Ovary (tissue), 3 donors: ENCODE measurements around the gene NHLRC4.

ENCODE experiments used
- POLR2A ChIP-seq: fragments of 450-650 bp; IDR thresholded peaks from one replicate; pipeline ENCODE4 v1.6.1; 2017; ENCODE audit warnings: antibody characterized with exemption, mild to moderate bottlenecking, moderate library complexity
- TF ChIP-seq, protein P1 (sequence below), 3 donors: fragments of 450-650 bp in 2 of 3; fragments of 200-600 bp in 1 of 3; IDR thresholded peaks; one replicate each; pipeline versions ENCODE4 v1.5.1 to v1.8.0; 2016 to 2022; ENCODE audit warnings: antibody characterized with exemption in 3 of 3, mild to moderate bottlenecking in 1 of 3
- donor health status: DM: no; HTN: no; CAD: no.

DNA sequence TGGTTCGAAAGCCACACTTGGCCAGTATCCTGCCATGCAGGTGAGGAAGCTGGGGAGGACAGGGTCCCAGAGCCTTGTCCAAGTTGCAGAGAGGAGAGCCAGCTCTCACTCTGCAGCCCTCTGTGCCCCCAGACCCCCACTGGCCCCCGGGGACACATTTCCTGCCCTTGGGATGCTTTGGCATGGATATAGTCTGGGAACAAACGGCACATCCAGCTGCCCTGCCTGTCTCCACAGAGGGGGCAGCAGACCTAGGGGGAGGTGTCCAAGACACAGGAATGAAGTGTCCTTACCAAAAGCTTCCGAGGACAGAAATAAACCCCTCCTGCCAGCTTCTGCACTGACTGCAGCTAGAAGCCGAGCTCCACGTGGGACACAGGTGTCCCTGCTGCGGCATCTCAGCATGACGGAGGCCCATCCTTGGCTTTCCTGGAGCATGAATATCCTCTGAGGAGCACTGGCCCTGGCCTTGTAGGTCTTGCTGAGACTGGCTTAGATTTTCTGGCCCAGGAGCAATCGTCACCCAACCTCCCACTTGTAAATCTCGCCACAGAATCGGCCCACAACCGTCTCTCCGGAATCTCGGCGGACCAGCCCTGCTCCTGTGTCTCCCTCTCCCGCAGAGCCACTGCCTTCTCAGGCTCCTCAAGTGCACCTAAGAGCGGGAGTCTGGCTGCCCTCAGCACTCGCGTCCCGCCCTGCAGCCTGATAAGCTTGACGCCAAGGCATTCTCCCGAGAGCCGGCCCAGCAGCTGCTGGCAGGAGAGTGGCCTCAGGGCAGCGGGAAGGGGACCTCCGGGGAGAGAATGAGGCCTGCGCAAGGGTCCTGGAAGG, 40.4 kb upstream of the NHLRC4 start:
- TF ChIP-seq POLR2A, result no peak
- TF ChIP-seq, protein P1, sequence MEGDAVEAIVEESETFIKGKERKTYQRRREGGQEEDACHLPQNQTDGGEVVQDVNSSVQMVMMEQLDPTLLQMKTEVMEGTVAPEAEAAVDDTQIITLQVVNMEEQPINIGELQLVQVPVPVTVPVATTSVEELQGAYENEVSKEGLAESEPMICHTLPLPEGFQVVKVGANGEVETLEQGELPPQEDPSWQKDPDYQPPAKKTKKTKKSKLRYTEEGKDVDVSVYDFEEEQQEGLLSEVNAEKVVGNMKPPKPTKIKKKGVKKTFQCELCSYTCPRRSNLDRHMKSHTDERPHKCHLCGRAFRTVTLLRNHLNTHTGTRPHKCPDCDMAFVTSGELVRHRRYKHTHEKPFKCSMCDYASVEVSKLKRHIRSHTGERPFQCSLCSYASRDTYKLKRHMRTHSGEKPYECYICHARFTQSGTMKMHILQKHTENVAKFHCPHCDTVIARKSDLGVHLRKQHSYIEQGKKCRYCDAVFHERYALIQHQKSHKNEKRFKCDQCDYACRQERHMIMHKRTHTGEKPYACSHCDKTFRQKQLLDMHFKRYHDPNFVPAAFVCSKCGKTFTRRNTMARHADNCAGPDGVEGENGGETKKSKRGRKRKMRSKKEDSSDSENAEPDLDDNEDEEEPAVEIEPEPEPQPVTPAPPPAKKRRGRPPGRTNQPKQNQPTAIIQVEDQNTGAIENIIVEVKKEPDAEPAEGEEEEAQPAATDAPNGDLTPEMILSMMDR (IDR thresholded peaks at IDR 0.05), result no peak
